Amniotic epithelial cell (primary cell): ENCODE measurements around the gene SHH.

Experiments used
- DNase-seq: peaks from one replicate; pipeline ENCODE4 v3.0.0-alpha.2; 2010; ENCODE audit warnings: low read depth

SHH gene

DNA sequence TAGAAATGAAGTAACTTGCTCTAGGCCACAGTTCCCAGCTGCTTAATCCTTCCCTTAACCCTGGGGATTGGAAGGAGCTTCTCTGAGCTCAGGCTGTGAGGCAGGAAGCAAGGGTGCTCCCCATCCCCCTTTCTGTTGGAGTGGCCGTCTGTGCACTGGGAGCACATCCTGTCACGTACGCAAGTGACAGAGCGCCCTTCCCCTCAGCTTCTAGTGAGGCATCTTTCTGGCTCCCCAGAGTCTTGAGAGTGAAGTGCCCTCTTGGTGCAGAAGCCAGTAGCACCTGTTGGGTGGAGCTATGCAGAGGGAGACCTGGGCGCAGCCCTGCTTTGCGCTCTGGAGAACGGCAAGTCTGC, 47.8 kb downstream of the SHH start:
- no peak for DNase-seq

DNA sequence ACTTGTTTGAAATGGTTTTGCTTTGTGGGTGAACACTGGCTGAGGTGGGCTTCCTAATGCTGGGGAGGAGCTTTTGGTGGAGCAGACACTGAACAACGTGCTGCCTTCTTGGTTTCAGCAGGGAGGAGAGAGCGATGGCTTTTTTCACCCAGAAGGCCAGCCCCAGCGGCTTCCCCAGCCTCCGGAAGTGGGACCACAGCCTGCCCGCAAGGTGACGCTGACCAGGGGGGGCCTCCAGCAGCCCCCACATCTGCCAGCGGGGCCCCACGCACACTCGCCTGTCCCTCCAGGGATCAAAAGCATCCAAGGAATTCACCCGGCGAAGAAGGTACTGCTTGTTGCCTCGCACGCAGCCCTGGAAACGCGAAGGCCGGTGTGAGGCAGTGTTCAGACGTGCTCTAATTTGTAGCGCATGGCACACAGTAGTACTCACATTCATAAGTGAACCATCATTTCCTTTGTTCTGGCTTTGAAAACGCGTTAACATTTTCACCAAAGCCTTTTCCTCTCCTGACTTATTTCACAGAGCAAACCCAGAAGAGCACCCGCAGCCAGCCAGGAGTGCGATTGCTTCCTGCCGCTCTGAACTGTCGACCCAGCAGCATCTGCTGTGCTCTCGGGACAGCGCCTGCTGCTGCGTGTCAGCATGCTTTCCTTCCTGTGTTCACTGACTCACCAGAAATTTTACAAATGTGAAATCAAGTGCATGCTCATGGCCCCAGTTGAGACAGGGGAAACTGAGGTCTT, 48.4 kb downstream of the SHH start:
- DNase-seq: peak; percentile 86

DNA sequence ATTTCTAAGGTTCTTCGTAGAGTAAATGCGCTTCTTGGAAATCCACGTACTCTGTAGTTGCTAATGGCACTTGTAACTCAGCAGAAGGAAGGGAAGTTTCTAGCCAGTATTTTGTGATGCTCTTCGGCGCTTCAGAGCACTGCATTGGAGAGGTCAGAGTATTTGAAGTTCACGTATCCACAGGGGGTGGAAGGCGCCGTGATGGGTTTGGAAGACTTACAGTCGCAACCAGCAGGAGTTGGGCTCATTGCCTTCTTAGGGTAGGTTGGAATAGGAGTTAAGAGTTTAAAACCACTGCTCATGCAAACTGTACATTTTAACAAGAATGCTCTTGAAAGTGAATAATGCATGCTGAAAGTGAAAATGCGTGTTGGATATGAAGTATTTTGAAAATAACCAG, 49.1 kb downstream of the SHH start:
- DNase-seq: no peak

DNA sequence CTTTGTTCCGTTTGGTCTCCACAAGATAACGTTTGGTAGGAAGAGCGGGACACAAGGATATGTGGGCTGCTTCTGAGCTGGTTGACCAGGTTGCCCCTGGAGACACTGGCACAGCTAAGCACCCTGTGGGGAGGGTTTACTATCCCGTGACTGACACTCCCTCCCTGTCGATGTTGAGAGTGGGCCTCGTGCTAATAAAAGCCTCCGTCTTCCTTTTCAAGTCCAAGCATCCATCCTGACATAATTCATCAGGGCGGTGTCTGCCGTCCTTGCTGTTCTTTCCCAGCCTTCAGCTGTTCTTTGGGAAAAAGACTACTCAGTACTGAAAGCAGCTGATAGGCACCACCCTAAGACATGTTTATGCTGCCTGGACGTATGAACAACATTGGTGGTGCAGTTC, 49.6 kb downstream of the SHH start:
- peak; percentile 63 for DNase-seq

DNA sequence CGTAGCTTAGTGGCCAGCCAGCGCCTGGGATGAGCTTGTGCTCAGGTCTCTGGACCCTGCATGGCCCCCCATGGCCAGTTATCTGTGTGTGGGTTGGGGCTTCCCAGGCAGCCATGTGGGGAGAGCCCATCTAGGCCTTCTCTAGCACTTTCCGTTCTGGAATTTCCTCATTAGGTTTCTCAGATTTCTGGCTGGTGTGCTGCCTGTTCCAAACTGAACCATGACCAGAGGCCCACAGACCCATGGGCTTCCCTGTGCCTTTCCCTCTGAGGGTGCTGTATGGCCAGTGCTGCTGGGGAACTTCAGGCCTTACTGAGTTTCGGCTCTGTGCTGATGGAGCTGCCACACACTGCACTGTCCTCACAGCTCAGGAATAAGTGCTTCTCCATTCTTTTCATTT, 50.2 kb downstream of the SHH start:
- no peak for DNase-seq

DNA sequence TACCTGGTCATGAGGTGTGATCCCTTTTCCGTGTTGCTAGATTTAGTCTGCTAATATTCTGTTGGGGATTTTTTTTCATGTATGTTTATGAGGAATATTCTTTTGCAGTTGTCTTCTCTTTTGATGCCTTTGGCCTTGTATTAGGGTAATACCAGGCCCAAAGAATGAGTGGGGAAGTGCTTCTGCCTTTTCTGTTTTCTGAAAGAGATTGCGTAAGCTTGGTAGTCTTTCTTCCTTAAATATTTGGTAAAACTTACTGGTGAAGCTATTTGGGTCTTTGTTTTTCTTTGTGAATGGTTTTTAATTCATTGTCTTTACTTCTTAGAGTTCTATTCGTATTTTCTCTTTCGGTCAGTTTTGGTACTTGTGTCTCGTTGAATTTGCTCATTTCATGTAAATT, 51.1 kb downstream of the SHH start:
- no peak for DNase-seq

DNA sequence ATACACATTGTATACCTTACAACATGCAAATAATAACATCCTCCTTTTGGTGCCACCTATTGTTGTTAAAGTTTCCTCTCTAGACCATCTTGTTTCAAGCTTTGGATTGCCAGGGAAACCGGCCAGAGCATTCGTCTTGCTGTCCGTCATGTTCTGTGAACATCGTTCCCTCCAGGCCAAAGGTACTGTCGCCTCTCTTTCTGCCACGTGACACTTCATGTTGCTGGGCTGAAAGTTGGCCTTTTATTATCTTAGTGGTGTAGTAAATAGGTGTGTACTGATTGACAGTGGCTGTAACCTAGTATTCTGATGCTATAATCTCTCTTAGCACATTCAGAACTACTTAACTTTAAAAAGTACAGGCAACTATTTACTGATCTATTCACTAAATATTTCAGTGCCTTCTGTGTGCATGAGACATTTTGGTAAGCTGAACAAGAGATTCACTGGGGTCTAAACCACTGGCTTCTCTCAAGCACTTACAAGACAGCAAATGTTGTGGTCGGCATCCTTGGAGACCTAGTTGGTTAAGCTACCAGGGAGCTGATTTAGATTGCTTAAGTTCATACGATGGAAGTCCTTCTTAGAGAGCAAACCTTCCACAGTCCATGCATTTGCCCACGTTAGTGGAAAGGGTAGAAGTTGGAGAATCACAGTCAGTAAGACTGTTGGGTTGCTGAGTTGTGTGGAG, 52.4 kb downstream of the SHH start:
- no peak for DNase-seq

DNA sequence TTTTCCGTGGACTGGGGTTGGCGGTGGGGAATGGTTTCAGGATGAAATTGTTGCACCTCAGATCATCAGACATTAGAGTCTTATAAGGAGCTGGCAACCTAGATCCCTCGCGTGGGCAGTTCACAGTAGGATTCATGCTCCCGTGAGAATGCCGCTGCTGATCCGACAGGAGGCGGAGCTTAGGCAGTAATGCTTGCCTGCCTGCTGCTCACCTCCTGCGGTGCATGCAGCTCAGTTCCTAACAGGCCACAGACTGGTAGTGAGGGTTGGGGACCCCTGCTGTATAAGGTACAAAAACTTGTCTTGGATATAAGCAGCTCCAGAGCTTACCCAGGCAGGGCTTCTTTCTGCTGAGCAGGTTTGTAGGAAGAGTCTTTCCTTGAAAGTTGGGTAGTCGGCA, 53.9 kb downstream of the SHH start:
- peak; percentile 31 for DNase-seq

DNA sequence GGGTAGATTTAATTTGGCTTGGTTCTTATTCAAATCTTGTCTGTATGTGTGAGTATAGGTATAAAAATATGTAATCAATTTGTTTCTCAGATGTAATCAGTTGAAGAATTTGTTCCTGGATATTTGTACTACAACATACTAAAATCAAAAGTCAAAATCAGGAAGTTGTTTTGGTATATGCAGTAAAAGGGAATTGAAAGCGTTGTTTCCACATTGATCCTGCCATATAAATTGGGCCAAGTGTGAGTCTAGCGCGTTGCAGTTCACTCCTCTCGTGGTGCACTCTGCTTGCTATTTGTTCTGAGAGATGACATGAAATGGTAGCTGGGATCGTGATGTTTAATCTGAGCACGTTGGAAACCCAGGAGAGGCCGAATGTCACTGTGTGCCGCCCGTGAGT, 55.9 kb downstream of the SHH start:
- DNase-seq: no peak

DNA sequence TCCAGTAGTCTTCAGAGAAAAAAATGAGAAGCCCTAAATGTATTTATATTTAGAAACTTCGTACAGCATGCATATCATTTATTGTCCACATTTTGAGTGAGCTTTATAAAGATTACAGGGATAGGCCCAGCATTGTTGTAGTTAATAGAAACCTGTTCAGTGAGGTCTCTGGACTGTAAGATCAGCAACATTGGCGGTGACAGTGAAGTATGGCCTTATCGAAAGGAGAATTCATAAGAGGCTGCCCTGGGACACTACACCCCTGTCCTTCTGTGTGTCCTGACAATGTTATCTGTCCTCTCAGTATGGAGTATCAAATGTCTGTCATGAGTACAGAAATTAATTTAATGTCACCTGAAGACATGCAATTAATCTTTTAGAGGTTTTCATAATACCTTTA, 57.2 kb downstream of the SHH start:
- no peak for DNase-seq

DNA sequence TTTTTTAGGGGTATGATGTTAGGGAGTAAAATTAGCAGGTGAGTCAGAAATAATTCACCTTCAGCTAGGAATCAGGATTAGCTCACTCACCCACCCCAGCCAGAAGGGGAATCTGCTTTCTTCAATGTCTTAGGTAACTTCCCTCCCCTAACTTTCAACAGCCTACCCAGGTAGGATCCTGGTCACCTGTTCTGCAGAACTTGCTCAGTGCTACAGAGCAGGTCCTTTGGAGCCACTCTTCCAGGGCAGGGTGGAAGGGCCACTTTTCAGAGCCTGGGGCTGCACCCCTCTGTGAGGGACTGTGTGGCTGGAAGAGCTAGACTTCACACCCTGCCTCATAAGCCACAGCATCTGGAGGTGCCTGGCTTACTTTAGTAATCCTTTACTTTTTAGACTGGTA, 58.1 kb downstream of the SHH start:
- DNase-seq: no peak

DNA sequence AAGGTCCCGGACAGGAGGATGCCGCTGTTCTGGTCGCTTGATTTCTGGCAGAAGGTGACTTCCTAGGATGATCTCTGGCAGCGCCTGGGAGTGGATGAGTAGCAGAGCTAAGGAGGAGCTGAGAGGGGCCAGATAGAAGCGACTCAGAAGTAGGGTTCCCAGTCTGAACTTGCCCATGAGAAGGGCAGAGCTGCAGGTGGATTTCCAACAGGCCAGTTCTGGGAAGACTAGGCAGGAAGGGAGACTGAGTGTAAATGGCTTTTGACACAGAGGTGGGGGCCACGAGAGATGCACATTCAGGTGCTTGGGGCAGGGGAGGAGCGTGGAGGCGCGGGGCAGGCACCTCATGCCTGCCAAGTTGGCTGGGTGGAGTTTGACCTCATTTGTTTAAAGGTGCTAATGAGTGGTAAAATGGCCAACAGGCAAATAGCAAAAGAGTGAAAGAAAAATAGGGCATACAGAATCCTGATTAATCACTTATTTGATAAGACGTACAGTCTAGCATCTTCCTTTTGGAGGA, 58.8 kb downstream of the SHH start:
- no peak for DNase-seq

DNA sequence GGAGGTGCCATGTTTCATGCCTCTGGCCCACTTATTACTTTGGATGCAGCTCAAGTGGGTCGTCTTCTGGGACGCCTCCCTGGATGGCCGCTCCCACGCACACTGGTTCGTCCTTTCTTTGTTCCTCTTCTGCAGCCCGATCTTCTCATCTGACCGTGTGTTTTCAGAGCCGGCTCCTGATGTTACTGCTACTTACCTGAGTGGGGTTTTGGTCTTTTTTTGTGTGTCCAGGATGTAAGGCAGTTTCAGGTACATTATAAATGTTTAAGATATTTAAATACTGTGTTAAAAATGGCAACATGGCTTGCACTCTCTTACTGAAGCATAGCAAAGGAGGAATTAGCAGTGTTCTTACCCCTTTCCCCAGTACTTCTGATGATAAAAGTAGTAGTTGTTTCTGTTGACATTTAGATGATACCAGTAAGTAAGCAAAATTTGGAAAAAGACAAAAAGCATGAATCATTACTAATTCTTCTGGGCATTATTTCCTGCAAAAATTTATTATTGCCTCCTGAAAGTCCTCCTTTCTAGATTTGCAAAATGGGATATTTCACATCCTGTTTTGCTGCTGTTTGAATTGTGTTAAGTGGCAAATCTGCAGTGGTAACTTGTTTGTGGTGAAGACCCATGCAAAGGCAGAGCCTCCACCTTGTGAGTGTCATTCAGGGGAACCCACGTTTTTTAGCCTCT, 59.4 kb downstream of the SHH start:
- no peak for DNase-seq

DNA sequence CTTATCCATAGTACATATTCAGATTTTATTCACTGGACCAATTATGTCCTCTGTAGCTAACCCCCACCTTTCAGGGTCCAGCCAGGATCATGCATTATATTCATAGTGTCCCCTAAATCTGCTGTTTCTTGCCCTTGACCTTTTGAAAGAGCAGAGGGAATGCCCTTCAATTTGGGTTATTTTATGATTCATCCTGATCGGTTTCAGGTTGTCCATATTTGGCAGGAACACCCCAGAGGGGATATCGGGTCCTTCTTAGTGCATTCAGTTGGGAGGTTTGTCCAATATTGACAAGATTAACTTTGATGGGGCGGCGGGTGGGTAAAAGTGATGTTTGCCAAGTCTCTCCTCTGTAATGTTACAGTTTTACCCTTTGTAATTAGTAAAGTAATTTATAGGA, 60.9 kb downstream of the SHH start:
- no peak for DNase-seq

DNA sequence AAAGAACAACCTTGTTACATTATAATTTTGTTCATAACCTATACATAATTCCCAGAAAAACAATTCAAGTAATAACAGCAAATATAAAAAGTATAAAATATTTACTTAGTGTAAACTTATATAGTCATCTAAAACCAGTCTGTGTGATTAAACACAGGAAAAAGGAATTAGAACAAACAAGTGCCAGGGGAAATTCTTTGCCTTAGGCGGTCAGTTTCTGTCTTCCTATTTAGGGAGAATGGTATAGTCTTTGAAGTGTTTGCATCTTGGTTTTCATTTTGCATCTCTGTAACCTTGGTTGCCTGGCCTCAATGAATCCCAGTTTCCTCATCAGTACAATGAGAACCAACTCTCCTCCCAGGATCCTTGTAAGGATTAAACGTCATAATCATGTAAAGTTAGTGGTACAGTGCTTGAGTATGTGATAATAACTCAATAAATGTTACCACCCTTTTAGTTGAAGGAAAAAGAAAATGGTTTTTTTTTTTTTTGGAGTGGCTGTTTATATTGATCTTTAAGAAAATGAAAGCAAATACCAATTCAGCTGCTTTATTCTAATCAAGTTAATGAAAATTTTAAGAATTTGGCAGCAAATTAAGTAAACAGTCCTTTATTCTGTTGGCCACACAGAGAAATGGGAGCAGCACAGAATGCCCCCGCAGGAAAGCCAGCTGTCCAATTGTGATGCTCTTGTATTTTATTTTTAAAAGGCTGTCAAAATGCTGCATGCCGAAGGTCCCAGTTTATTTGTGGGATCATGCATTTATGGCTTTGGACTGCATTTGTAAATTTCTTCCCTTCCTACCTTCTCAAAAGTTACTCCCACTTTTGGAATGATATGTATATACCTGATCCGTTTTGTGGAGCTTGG, 61.8 kb downstream of the SHH start:
- no peak for DNase-seq
